Measurements from ENCODE around the gene UBR4.

DNA sequence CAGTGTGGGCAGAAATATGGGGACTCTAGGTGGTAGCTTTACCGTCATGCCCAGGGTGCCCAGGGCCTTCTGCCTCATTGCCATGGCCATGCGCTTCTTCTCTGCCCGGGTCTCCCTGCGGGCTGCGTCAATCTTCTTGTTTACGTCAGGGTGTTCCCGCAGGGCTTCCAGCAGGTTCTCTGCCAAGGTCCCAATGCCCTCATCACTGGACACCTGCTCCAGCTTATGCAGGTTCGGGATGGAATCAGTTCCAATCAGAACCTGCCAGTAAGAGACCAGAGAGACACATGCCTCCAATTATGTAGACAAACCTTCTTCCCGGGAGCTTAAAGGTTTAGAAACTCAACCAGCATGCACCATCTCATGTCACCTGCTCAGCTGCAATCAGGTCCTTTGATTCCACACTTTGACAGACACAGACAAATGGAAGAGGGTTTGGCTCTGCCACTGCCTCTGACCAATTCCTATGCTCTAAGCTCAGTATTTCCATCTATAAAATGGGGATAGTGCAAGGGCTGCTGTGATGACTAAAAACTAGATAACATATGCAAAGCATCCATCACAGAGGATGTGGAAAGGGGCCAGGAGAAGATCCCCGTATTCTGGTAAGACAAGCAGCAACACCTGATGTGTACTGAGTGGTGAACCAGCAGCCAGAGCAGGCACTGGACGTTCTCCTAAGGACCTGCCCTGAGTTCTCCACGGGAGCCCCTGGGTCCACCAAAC is 121.2 kb downstream of the UBR4 start:
- TF ChIP-seq, protein P1, sequence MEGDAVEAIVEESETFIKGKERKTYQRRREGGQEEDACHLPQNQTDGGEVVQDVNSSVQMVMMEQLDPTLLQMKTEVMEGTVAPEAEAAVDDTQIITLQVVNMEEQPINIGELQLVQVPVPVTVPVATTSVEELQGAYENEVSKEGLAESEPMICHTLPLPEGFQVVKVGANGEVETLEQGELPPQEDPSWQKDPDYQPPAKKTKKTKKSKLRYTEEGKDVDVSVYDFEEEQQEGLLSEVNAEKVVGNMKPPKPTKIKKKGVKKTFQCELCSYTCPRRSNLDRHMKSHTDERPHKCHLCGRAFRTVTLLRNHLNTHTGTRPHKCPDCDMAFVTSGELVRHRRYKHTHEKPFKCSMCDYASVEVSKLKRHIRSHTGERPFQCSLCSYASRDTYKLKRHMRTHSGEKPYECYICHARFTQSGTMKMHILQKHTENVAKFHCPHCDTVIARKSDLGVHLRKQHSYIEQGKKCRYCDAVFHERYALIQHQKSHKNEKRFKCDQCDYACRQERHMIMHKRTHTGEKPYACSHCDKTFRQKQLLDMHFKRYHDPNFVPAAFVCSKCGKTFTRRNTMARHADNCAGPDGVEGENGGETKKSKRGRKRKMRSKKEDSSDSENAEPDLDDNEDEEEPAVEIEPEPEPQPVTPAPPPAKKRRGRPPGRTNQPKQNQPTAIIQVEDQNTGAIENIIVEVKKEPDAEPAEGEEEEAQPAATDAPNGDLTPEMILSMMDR (IDR thresholded peaks at IDR 0.05), result no peak
- TF ChIP-seq POLR2AphosphoS5 (IDR thresholded peaks at IDR 0.05; ENCODE audit: low read depth, low read length) (no peak), TCF7L2 (IDR thresholded peaks at IDR 0.05; ENCODE audit: low read depth, low read length) (no peak)
- TF ChIP-seq, protein P2, sequence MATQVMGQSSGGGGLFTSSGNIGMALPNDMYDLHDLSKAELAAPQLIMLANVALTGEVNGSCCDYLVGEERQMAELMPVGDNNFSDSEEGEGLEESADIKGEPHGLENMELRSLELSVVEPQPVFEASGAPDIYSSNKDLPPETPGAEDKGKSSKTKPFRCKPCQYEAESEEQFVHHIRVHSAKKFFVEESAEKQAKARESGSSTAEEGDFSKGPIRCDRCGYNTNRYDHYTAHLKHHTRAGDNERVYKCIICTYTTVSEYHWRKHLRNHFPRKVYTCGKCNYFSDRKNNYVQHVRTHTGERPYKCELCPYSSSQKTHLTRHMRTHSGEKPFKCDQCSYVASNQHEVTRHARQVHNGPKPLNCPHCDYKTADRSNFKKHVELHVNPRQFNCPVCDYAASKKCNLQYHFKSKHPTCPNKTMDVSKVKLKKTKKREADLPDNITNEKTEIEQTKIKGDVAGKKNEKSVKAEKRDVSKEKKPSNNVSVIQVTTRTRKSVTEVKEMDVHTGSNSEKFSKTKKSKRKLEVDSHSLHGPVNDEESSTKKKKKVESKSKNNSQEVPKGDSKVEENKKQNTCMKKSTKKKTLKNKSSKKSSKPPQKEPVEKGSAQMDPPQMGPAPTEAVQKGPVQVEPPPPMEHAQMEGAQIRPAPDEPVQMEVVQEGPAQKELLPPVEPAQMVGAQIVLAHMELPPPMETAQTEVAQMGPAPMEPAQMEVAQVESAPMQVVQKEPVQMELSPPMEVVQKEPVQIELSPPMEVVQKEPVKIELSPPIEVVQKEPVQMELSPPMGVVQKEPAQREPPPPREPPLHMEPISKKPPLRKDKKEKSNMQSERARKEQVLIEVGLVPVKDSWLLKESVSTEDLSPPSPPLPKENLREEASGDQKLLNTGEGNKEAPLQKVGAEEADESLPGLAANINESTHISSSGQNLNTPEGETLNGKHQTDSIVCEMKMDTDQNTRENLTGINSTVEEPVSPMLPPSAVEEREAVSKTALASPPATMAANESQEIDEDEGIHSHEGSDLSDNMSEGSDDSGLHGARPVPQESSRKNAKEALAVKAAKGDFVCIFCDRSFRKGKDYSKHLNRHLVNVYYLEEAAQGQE (IDR thresholded peaks at IDR 0.05; ENCODE audit: insufficient read depth in 1 of 2, low read depth in 2 of 2, low read length in 1 of 2), result no peak

Measured in Panc1 (cell line).